Measurements from ENCODE around the gene BOK.
"Not testable (repeated sequence)": the region's sequence is repeated elsewhere in the genome, so short reads cannot be mapped to it uniquely, and the experiment has no call there.

BOK gene, protein sequence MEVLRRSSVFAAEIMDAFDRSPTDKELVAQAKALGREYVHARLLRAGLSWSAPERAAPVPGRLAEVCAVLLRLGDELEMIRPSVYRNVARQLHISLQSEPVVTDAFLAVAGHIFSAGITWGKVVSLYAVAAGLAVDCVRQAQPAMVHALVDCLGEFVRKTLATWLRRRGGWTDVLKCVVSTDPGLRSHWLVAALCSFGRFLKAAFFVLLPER

DNA sequence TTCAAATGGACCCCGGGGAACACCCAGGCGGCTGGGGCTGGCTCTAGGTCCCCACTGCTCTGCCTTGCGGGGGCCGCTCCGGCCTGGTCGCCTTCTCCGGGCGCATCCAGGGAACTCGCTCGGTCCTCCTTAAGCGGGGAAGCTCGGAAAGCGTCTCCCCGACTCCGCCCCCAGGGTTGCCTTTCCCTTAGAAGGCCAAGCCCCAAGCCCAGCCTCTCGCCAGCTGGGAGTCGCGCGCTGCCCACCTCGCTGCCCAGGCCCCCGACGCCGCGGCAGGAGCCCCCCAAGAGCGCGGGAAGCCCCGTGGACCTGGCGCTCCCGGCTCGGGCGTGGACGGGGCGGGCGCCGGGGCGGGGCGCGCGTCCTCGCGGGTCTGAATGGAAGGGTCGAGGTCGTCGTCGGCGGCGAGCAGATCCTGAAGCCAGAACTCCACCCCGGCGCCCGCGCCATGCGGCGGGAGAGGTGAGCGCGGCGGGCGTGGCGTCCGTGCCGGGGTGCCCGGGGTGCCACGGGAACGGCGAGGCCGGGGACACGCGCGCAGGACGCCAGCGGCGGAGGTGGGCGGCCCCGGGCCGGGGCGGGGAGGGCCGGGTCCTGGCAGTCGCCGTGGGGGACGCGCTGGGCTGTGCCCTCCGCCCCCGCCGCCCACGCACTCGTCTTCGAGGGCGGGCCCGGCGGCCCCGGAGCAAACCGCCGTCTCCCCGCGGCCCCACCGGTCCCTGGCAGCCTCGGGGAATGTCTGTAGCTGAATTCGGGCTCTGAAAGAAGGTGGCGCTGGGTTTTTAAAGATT is at the start of gene BOK:
Gene BOK, plus strand, starts transcription at position 214 of the 791 bp plus-strand sequence. CDS start 739 bp downstream, outside the sequence.
- no peak for DNase-seq

GRCh38 chr2:241509155-241509784 is 49.3 kb upstream of the BOK start:
- no peak for DNase-seq

GRCh38 chr2:241511091-241511741 is 47.3 kb upstream of the BOK start:
- no peak for DNase-seq

DNA sequence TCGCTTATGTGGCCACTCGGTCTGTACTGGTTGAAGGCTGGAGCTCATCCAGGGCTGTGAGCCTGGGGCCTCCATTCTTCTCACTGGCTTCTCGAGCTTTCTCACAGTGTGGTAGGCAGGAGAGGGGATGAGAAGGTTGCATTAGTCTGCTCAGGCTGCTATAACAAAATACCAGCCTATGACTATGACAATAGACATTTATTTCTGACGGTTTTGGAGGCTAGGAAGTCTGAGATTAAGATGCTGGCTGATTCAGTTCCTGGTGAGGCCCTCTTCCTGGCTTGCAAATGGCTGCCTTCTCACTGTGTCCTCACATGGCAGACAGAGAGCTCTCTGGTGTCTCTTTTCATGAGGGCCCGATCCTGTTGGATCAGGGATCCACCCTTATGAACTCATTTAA is 44.0 kb upstream of the BOK start:
- DNase-seq = no peak

GRCh38 chr2:241514986-241515737 is 43.4 kb upstream of the BOK start:
- DNase-seq = no peak

DNA sequence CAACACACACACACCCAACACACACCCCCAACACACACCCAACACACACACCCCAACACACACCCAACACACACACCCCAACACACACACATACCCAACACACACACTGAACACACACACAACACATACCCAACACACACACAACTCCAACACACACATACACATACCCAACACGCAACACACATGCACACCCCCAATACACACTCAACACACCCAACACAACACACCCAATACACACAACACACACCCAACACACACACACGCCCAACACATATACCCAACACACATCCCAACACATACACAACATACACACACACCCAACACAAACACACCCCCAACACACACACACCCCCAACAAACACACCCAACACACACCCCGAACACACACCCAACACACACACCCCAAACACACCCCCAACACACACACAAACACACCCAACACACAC is 42.0 kb upstream of the BOK start:
- no peak for DNase-seq

- DNase-seq = no peak
Observed at GRCh38 chr2:241517297-241517696, 41.2 kb upstream of the BOK start.

DNA sequence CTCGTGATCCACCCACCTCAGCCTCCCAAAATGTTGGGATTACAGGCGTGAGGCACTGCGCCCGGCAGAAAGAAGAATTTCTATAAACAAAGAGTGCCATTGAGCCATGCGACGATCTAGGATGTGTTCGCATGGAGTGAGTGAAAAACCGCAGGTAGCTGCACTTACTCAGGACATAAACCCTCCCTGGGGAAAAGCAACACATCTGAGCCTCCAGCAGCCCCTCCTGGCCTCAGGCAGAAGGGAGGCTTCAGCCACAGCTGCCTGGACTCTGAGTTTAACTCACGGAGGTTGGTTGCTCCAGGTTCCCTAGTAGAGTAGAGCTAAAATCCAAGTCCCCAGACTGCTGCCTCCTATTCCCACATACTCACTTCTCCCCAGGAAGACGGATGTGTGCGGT is 38.9 kb upstream of the BOK start:
- DNase-seq = no peak

DNA sequence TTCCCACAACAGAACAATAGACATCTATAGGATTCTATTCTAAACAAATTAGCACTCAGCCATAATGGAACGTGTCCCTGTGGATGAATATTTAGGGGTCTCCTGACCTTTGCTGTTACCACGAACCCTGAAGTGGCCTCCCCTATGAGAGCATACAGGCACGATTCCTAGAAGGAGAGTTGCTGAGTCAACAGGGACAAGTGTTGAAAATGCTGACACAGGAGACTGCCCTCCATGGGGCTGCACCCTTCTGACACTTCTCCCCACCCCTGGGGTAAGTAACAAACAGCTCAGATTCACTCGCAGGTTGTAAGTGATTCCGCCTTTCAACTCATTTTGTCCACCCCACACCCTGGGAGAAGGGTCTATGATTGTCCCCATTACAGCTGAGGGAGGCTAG is 36.1 kb upstream of the BOK start:
- DNase-seq = no peak

DNA sequence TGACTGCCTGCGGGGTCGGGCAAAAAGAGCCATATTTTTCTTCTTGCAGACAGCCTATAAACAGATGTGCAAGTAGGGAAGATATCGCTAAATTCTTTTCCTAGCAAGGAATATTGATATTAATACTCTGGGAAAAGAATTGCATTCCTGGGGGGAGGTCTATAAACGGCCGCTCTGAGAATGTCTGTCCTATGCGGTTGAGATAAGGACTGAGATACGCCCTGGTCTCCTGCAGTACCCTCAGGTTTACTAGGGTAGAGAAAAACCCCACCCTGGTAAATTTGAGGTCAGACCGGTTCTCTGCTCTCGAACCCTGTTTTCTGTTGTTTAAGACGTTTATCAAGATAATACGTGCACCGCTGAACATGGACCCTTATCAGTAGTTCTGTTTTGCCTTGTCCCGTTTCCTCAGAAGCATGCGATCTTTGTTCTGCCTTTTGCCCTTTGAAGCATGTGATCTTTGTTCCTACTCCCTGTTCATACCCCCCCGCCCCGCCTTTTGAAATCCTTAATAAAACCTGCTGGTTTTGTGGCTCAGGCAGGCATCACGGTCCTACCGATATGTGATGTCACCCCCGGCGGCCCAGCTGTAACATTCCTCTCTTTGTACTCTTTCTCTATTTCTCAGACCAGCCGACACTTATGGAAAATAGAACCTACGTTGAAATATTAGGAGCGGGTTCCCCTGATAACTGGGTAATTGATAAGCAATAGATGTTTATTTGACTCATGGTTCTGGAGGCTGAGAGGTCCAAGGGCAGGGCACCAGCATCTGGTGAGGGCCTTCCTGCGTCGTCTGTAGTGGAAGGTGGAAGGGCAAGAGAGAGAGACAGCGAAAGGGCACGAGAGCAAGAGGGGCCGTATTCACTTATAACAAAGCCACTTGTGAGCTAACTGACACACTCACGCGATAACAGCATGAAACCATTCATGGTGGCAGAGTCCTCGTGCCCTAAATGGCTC is 32.4 kb upstream of the BOK start:
- not testable (repeated sequence) for DNase-seq

GRCh38 chr2:241530571-241530970 is 28.0 kb upstream of the BOK start:
- no peak for DNase-seq

- no peak for DNase-seq
Observed at GRCh38 chr2:241531161-241531722, 27.3 kb upstream of the BOK start.

GRCh38 chr2:241532168-241532567 is 26.4 kb upstream of the BOK start:
- DNase-seq = no peak

- DNase-seq = no peak
Observed at GRCh38 chr2:241532733-241533601, 25.6 kb upstream of the BOK start.

GRCh38 chr2:241534293-241534692 is 24.3 kb upstream of the BOK start:
- no peak for DNase-seq

GRCh38 chr2:241534701-241535375 is 23.7 kb upstream of the BOK start:
- DNase-seq = no peak

DNA sequence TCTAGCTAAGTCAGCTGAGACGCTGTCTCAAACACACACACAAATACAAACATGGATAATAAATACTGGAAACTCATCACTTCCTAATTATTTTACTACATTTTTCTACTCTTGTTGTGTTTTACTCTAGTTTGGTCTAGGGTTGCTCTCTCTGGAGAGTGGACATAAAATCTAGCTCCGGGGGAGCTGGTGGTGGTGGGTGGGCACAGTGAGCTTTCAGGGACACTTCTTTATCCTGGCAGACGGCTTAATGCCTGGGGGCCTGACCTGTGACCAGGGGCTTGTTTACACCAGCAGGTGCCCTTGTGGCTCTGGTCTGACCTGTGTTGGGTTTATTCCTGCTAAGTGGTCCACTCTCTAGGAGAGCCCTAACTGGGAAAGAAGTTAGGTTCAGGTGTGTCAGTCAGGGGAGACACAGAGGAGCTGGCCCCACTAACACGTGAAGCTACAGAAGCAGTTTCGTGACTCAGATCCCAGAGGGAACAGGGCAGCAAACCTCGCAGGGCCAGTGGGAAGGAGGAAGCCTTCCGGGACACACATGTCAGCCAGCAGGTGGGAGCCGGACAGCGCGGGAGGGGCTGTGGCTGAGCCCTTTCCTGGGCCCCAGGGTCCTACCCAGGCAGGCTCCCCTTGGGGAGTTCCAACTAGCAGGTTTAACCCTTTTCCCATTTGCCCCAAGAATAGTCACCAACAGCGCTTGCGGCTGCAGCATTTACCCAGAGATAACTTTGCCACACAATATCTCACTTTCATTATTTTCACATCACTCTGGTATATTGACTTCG is 22.5 kb upstream of the BOK start:
- no peak for DNase-seq

DNA sequence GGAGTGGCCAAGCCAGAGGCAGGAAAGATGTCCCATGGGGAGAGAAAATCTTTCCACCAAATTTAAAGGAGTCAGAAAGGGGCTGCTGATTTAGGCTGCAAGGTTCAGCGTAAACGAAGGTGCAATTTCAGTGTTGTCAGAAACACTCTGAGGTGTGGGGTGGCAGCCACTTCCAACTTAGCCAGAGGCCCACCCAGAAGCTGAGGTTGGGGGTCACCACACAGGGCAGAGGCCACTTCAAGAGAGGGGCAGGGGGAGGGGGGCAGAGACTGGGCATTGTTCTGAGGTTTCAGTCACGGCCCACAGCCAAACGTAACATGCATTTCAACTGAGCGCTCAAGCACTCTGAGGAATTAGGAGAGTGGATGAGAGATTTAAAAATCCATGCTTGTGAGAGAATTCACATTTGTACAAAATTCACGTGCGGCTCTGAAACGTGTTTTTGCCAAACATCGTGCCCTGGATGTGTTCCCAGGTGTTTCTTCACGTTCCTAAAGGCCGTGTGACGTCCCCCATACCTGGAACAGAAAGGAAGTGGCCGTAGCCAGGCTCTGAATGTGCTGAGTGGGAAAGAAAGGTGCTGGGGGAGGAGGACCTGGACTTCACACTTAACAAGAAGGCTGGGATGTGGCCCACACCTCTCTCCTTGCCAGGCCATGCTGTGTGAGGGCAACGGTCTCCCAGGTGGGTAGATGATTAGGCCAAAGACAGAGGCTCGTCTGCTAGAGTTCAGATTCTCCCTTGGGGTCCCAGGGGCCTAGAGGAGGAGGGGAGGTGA is 19.5 kb upstream of the BOK start:
- DNase-seq = no peak
